Measurements from ENCODE around the gene CENPV. TPM values are rescaled to one million over a fixed set of nuclear protein-coding genes. Genes with fewer than 3 reads are reported as not detected.
A peak's percentile ranks its signal among the peaks of the same experiment; 100 is the strongest.

The CENPV gene
- total and polyA plus RNA-seq, 2 of the 13 experiments (the other 11 are each of a cell fraction or from before 2014, with no cell fraction given): 193 to 292 TPM

DNA sequence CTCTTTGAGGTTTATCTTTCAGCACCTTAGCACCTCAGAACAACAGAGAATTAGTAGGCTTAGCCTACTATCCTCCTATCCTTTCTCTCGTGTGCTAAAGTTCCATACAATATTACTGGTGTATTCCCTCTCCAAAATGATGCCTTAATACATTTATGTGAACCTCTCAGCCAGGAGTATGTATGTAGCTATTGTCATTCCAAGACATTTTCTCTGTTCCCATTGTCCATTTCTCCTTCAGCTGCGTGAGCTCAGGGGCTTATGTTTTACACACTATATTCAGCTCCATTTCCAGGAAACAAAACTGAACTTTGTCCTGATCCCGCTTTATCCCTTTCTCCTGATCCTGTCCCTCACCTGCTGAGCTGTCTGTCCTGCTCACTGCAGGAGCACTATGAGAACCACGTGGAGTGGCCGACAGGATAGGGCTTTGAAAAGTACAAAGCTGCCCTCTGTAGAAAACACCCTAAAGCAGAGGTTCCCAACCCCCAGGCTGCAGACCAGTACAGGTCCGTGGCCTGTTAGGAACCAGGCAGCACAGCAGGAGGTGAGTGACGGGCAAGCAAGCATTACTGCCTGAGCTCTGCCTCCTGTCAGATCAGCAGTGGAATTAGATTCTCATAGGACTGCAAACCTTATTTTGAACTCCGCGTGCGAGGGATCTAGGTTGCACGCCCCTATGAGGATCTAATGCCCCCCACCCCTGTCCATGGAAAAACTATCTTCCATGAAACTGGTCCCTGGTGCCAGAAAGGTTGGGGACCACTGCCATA is 55.7 kb downstream of the CENPV start (continued):
- TF ChIP-seq, protein P1, sequence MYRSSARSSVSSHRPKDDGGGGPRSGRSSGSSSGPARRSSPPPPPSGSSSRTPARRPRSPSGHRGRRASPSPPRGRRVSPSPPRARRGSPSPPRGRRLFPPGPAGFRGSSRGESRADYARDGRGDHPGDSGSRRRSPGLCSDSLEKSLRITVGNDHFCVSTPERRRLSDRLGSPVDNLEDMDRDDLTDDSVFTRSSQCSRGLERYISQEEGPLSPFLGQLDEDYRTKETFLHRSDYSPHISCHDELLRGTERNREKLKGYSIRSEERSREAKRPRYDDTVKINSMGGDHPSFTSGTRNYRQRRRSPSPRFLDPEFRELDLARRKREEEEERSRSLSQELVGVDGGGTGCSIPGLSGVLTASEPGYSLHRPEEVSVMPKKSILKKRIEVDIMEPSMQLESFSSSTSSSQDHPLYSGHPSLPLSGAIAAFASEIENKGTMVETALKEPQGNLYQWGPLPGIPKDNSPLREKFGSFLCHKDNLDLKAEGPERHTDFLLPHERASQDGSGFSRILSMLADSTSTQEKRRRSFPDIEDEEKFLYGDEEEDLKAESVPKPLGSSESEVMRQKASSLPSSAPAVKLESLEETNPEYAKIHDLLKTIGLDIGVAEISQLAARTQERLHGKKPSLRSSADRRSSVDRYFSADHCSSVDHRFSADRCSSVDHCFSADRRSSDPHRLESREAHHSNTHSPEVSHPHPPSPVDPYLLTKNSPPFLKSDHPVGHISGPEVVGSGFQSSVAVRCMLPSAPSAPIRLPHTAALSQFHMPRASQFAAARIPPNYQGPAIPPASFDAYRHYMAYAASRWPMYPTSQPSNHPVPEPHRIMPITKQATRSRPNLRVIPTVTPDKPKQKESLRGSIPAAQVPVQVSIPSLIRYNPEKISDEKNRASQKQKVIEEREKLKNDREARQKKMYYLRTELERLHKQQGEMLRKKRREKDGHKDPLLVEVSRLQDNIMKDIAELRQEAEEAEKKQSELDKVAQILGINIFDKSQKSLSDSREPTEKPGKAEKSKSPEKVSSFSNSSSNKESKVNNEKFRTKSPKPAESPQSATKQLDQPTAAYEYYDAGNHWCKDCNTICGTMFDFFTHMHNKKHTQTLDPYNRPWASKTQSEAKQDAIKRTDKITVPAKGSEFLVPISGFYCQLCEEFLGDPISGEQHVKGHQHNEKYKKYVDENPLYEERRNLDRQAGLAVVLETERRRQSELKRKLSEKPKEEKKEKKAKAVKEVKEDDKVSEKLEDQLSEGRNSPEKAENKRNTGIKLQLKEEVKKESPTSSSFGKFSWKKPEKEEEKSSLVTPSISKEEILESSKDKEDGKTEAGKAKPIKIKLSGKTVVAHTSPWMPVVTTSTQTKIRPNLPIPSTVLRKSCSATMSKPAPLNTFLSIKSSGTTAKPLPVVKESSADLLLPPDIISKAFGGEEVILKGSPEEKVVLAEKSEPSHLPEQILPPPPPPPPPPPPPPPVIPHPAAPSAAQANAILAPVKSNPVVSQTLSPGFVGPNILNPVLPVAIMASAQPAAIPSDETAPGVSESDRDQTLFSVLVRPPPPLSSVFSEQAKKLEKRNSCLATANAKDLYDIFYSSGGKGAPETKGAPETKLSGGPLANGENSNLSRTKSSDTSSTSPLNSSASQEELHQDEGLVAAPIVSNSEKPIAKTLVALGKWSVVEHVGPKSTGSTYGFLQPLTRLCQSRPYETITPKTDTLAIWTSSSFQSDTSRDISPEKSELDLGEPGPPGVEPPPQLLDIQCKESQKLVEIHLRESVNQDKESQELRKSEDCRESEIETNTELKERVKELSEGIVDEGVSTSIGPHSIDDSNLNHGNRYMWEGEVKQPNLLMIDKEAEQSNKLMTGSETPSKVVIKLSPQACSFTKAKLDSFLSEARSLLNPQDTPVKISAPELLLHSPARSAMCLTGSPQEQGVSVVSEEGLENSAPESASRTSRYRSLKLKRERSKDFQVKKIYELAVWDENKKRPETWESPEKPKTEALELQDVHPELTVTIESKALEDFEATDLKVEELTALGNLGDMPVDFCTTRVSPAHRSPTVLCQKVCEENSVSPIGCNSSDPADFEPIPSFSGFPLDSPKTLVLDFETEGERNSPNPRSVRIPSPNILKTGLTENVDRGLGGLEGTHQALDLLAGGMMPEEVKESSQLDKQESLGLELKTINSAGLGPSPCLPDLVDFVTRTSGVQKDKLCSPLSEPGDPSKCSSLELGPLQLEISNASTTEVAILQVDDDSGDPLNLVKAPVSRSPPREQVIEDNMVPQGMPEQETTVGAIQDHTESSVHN (CRISPR knock-in tag; IDR thresholded peaks at IDR 0.05): no peak
- TF ChIP-seq TBX3 (IDR thresholded peaks at IDR 0.05; ENCODE audit: borderline replicate concordance) (no peak), RBM22 (optimal IDR thresholded peaks at IDR 0.05; ENCODE audit: low read length) (peak; percentile 68), ARNT (IDR thresholded peaks at IDR 0.05) (no peak), HNRNPL (IDR thresholded peaks at IDR 0.05; ENCODE audit: low read depth, low read length) (no peak), MIER3 (CRISPR knock-in tag; IDR thresholded peaks at IDR 0.05; ENCODE audit: borderline replicate concordance) (no peak), ATF6 (CRISPR knock-in tag; conservative IDR thresholded peaks at IDR 0.05) (no peak), IKZF1 (IDR thresholded peaks at IDR 0.05) (no peak), ZNF670 (CRISPR knock-in tag; IDR thresholded peaks at IDR 0.05; ENCODE audit: borderline replicate concordance) (no peak), ZNF335 (CRISPR knock-in tag; IDR thresholded peaks at IDR 0.05) (no peak), ARID4A (CRISPR knock-in tag; IDR thresholded peaks at IDR 0.05; ENCODE audit: borderline replicate concordance) (no peak)
- TF ChIP-seq, protein P2, sequence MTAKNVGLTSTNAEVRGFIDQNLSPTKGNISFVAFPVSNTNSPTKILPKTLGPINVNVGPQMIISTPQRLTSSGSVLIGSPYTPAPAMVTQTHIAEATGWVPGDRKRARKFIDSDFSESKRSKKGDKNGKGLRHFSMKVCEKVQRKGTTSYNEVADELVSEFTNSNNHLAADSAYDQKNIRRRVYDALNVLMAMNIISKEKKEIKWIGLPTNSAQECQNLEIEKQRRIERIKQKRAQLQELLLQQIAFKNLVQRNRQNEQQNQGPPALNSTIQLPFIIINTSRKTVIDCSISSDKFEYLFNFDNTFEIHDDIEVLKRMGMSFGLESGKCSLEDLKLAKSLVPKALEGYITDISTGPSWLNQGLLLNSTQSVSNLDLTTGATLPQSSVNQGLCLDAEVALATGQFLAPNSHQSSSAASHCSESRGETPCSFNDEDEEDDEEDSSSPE (CRISPR knock-in tag; IDR thresholded peaks at IDR 0.05): no peak

Measured in HepG2 (cell line).